Liver (tissue), 3 donors: ENCODE measurements around the gene HNMT.

ENCODE experiments used
- ATF3 ChIP-seq: IDR thresholded peaks from 2 replicates; pipeline ENCODE4 v1.6.1; 2016; ENCODE audit warnings: antibody characterized with exemption
- GABPA ChIP-seq, 2 donors: IDR thresholded peaks in 1 of 2; conservative IDR thresholded peaks in 1 of 2; 2 replicates each; pipeline ENCODE4 v1.6.1; 2016; ENCODE audit warnings: antibody characterized with exemption in 2 of 2, mild to moderate bottlenecking in 1 of 2, moderate library complexity in 1 of 2
- JUND ChIP-seq, 2 donors: IDR thresholded peaks; 2 replicates each; pipeline ENCODE4 v1.6.1; 2016; ENCODE audit warnings: antibody characterized with exemption in 2 of 2
- RAD21 ChIP-seq, 2 donors: IDR thresholded peaks; 2 replicates each; pipeline ENCODE4 v1.6.1; 2016; ENCODE audit warnings: antibody characterized with exemption in 2 of 2, mild to moderate bottlenecking in 2 of 2
- SP1 ChIP-seq: IDR thresholded peaks from 2 replicates; pipeline ENCODE4 v1.6.1; 2018; ENCODE audit warnings: antibody characterized with exemption, mild to moderate bottlenecking
- ZBTB33 ChIP-seq: IDR thresholded peaks from 2 replicates; pipeline ENCODE4 v1.6.1; 2016; ENCODE audit warnings: antibody characterized with exemption
- TF ChIP-seq, protein P1 (sequence below): fragments of 150-350 bp; IDR thresholded peaks from 2 replicates; pipeline ENCODE4 v1.5.1; 2017; ENCODE audit warnings: improper control_type of control experiment, low read depth, low read length; ENCODE audit not compliant: missing input control
- TF ChIP-seq, protein P2 (sequence below): IDR thresholded peaks from 2 replicates; pipeline ENCODE4 v1.6.1; 2016; ENCODE audit warnings: antibody characterized with exemption
- TF ChIP-seq, protein P3 (sequence below): IDR thresholded peaks from 2 replicates; pipeline ENCODE4 v1.6.1; 2016; ENCODE audit warnings: antibody characterized with exemption, mild to moderate bottlenecking
- donor health status: healthy.
- donor health status: healthy.

DNA sequence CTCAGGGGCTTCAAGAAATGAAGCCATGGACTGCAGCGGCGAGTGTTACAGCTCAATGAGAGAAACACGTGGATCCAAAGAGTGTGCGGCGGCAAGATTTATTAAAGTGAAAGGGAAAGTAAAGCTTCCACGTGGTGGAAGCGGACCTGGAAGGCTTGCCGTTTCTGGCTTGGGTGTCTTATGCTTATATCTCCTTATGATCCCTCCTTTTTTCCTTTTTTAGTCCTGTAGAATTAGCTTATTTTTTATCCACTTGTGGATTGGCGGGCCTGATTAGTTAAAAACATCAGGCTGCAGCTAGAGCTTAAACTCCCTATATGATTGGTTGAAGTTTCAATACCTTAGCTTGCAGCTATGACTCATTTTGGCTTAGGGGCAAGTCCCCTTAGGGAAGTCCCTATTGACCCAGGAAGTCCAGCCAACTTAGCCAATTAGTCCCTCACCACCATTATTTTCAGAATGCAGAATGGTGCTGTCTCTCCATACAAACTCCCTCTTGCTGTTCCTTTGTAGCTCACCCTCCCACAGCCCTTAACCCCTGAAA is 11.6 kb upstream of the HNMT start:
- TF ChIP-seq ZBTB33 (peak; percentile 27), ATF3 (peak; percentile 39), GABPA (IDR thresholded peaks at IDR 0.05 in 1 of 2, conservative IDR thresholded peaks at IDR 0.05 in 1 of 2) (no peak), JUND (IDR thresholded peaks at IDR 0.05) (peak; percentile 77 to 94), RAD21 (IDR thresholded peaks at IDR 0.05) (no peak), SP1 (no peak)
- TF ChIP-seq, protein P1, sequence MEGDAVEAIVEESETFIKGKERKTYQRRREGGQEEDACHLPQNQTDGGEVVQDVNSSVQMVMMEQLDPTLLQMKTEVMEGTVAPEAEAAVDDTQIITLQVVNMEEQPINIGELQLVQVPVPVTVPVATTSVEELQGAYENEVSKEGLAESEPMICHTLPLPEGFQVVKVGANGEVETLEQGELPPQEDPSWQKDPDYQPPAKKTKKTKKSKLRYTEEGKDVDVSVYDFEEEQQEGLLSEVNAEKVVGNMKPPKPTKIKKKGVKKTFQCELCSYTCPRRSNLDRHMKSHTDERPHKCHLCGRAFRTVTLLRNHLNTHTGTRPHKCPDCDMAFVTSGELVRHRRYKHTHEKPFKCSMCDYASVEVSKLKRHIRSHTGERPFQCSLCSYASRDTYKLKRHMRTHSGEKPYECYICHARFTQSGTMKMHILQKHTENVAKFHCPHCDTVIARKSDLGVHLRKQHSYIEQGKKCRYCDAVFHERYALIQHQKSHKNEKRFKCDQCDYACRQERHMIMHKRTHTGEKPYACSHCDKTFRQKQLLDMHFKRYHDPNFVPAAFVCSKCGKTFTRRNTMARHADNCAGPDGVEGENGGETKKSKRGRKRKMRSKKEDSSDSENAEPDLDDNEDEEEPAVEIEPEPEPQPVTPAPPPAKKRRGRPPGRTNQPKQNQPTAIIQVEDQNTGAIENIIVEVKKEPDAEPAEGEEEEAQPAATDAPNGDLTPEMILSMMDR = no peak
- TF ChIP-seq, protein P2, sequence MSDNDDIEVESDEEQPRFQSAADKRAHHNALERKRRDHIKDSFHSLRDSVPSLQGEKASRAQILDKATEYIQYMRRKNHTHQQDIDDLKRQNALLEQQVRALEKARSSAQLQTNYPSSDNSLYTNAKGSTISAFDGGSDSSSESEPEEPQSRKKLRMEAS = peak; percentile 96
- TF ChIP-seq, protein P3, sequence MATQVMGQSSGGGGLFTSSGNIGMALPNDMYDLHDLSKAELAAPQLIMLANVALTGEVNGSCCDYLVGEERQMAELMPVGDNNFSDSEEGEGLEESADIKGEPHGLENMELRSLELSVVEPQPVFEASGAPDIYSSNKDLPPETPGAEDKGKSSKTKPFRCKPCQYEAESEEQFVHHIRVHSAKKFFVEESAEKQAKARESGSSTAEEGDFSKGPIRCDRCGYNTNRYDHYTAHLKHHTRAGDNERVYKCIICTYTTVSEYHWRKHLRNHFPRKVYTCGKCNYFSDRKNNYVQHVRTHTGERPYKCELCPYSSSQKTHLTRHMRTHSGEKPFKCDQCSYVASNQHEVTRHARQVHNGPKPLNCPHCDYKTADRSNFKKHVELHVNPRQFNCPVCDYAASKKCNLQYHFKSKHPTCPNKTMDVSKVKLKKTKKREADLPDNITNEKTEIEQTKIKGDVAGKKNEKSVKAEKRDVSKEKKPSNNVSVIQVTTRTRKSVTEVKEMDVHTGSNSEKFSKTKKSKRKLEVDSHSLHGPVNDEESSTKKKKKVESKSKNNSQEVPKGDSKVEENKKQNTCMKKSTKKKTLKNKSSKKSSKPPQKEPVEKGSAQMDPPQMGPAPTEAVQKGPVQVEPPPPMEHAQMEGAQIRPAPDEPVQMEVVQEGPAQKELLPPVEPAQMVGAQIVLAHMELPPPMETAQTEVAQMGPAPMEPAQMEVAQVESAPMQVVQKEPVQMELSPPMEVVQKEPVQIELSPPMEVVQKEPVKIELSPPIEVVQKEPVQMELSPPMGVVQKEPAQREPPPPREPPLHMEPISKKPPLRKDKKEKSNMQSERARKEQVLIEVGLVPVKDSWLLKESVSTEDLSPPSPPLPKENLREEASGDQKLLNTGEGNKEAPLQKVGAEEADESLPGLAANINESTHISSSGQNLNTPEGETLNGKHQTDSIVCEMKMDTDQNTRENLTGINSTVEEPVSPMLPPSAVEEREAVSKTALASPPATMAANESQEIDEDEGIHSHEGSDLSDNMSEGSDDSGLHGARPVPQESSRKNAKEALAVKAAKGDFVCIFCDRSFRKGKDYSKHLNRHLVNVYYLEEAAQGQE = no peak
